Stimulated activated naive CD8-positive, alpha-beta T cell treated with anti-CD3 and anti-CD28 coated beads, Interleukin-15, Interleukin-2, amounts not matched to agents 100 ng/mL and 50 ng/mL, for 24 hours (primary cell): Measurements from ENCODE around the gene IL17REL.

Source experiments
- H3K27ac Mint-ChIP-seq: one replicate; pipeline ENCODE4 v1.8.0; 2021; ENCODE audit warnings: mild to moderate bottlenecking, mixed read lengths
- H3K27me3 Mint-ChIP-seq: one replicate; pipeline ENCODE4 v1.8.0; 2021; ENCODE audit warnings: mixed read lengths
- H3K36me3 Mint-ChIP-seq: one replicate; pipeline ENCODE4 v1.8.0; 2021; ENCODE audit warnings: low read depth, mixed read lengths
- H3K4me1 Mint-ChIP-seq: one replicate; pipeline ENCODE4 v1.8.0; 2021; ENCODE audit warnings: low read depth, mixed read lengths
- H3K4me3 Mint-ChIP-seq: one replicate; pipeline ENCODE4 v1.8.0; 2021; ENCODE audit warnings: mild to moderate bottlenecking, mixed read lengths
- H3K9me3 Mint-ChIP-seq: one replicate; pipeline ENCODE4 v1.8.0; 2021; ENCODE audit warnings: mixed read lengths

IL17REL gene

DNA sequence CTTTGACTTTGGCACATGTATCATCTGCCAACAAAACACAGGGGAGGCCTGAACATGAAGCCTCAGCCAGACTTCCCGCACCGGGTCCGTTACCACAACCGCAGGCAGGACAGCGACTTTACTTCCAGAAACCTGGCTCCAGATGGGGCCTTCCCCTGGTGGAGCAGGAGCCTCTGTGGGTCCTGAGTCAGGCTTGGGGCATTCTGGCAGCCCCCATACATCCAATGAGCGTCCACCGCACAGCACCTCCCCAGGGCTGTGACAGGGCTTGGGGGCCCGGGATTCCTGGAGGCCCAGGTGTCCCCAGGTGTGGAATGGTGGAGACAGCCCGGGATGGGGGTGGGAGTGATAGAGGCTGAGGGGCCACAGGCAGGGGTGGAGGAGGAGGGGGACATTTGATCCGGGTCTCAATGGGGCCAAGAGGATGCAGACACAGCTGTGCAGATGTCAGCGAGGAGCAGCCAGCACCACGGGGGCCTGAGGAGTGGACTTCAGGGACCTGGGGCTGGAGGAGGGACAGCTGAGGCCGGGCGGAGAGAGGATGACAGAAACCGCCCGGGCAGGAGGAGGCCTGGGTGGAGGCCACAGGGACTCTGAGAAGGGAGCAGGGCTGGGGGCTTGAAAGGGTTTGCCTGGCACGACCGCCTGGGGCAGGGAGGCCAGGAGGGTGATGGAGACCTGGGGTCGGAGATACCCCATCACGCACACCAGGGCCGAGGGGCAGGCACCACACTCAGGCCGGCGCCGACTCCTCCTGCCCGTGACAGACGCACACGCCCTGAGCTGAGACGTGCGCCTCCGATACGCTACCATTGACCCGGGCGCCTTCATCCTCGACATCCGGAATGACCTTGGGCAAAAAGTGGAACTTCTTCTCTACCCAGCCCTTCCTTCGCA lies 37.0 kb upstream of the IL17REL start:
- no peak overlapping the region for H3K27ac Mint-ChIP-seq
- no peak overlapping the region for H3K4me3 Mint-ChIP-seq
- H3K4me1 Mint-ChIP-seq: peaks cover 4% of the 10 kb centered on the region
- peaks cover 9% of the 10 kb centered on the region for H3K27me3 Mint-ChIP-seq
- no peaks in the 10 kb centered on the region for H3K9me3 Mint-ChIP-seq
- no peaks in the 10 kb centered on the region for H3K36me3 Mint-ChIP-seq

GRCh38 chr22:50048836-50049235 lies 36.3 kb upstream of the IL17REL start:
- Mint-ChIP-seq H3K4me3 (no peak overlapping the region), H3K4me1 (peaks cover 8% of the 10 kb centered on the region), H3K27ac (no peak overlapping the region), H3K27me3 (peaks cover 13% of the 10 kb centered on the region), H3K9me3 (no peaks in the 10 kb centered on the region), H3K36me3 (no peaks in the 10 kb centered on the region)

DNA sequence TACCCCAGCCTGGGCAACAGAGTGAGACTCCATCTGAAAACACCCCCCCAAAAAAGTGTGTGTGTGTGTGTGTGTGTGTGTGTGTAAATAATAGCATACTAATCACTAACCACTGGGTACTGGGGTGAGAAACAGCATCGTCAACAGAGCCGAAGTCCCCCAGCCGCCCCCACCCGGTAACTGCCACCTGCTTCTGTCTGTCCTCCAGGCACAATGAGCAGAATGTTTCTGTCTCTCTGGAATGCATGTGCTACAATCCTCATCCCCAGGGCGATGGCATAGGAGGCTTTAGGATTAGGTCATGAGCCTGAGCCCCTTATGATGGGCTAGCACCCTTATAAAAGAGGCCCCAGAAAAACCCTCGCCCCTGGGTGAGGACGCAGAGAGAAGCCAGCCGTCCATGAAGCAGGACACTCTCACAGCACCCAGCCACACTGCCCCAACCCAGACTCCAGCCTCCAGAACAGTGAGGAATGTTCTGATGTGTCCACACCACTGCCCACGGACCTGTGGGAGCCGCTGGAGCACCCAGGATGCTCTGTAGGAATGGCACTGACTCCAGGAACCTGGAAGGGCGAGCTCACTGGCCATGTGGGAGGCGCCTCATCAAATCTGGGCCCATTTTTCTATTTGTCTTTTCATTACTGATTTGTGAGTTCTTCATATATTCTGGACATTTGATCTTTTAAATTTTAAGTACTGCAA lies 35.6 kb upstream of the IL17REL start:
- H3K4me1 Mint-ChIP-seq: peaks cover 8% of the 10 kb centered on the region
- no peak overlapping the region for H3K27ac Mint-ChIP-seq
- H3K36me3 Mint-ChIP-seq: no peaks in the 10 kb centered on the region
- H3K4me3 Mint-ChIP-seq: no peak overlapping the region
- H3K9me3 Mint-ChIP-seq: no peaks in the 10 kb centered on the region
- H3K27me3 Mint-ChIP-seq: peaks cover 17% of the 10 kb centered on the region

DNA sequence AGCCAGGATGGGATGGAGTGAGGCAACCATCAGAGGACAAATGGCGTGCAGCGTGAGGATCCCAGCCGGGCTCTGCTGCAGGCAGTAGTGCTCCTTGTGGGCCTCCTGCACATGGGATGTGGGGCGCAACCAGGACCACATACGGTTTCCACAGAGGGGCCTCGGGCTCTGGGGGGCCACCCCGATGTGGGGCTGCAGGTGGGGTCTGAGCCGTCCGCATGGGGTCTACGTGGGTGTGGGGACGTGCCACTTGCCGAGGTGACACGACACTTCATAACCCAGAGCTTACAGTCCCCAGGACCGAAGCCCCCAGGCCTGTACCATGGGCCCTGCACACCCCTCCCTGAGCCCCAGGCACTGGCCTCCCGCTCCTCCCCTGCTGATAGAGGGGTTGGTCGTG lies 34.8 kb upstream of the IL17REL start:
- H3K4me1 Mint-ChIP-seq: peaks cover 8% of the 10 kb centered on the region
- H3K36me3 Mint-ChIP-seq: no peaks in the 10 kb centered on the region
- H3K27me3 Mint-ChIP-seq: peaks cover 22% of the 10 kb centered on the region
- H3K4me3 Mint-ChIP-seq: no peak overlapping the region
- no peak overlapping the region for H3K27ac Mint-ChIP-seq
- H3K9me3 Mint-ChIP-seq: no peaks in the 10 kb centered on the region

GRCh38 chr22:50046481-50047245 lies 34.1 kb upstream of the IL17REL start:
- Mint-ChIP-seq H3K4me3 (no peak overlapping the region), H3K4me1 (peaks cover 8% of the 10 kb centered on the region), H3K27ac (no peak overlapping the region), H3K9me3 (no peaks in the 10 kb centered on the region), H3K27me3 (peaks cover 22% of the 10 kb centered on the region), H3K36me3 (no peaks in the 10 kb centered on the region)

- no peaks in the 10 kb centered on the region for H3K9me3 Mint-ChIP-seq
- no peak overlapping the region for H3K27ac Mint-ChIP-seq
- H3K36me3 Mint-ChIP-seq: no peaks in the 10 kb centered on the region
- H3K4me3 Mint-ChIP-seq: no peak overlapping the region
- H3K4me1 Mint-ChIP-seq: peaks cover 8% of the 10 kb centered on the region
- H3K27me3 Mint-ChIP-seq: peaks cover 20% of the 10 kb centered on the region
These were observed 33.5 kb upstream of the IL17REL start for GRCh38 chr22:50046019-50046415.

GRCh38 chr22:50045211-50046018 lies 32.9 kb upstream of the IL17REL start:
- H3K4me3 Mint-ChIP-seq: no peak overlapping the region

DNA sequence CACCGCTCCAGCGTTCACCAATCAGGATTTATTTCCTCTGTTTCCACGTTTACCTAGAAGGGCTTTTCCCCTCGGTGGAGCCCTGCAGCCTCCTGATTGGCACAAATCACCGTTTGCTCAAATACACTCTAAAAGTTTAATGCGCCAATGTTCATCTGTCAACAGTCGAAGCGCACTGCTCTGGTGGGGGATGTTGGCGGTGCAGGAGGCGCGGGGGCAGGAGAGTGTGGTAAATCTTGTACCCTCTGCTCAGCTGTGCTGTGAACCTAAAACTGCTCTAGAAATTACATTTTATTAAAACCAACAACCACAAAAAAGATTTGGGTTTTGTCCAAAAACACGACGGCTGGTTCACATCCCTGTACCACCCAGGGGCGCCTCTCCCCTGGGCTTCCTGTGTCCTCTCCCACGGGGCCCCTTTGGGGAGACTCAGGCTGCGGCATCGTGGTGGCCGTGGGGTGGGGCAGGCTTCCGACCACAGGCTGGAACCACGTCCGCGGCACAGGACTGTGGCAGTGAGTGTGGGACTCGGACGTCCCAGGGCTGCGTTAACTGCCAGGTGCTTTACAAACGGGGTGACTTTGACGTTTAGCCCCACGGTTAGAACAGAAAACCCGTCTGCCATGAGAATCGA lies 32.0 kb upstream of the IL17REL start:
- Mint-ChIP-seq H3K27me3 (peaks cover 17% of the 10 kb centered on the region), H3K9me3 (peaks cover under 1% of the 10 kb centered on the region), H3K4me1 (peaks cover 8% of the 10 kb centered on the region), H3K27ac (no peak overlapping the region), H3K36me3 (no peaks in the 10 kb centered on the region), H3K4me3 (no peak overlapping the region)

More at GRCh38 chr22:50045211-50046018, 32.9 kb upstream of the IL17REL start:
- Mint-ChIP-seq H3K36me3 (no peaks in the 10 kb centered on the region), H3K27ac (no peak overlapping the region), H3K27me3 (peaks cover 17% of the 10 kb centered on the region), H3K4me1 (peaks cover 8% of the 10 kb centered on the region), H3K9me3 (no peaks in the 10 kb centered on the region)

- Mint-ChIP-seq H3K4me3 (no peak overlapping the region), H3K9me3 (peaks cover 9% of the 10 kb centered on the region), H3K4me1 (peaks cover 8% of the 10 kb centered on the region), H3K27ac (no peak overlapping the region), H3K27me3 (peaks cover 17% of the 10 kb centered on the region), H3K36me3 (no peaks in the 10 kb centered on the region)
These were observed 28.9 kb upstream of the IL17REL start for GRCh38 chr22:50041361-50042065.

GRCh38 chr22:50040717-50041116 lies 28.2 kb upstream of the IL17REL start:
- peaks cover 9% of the 10 kb centered on the region for H3K9me3 Mint-ChIP-seq
- peaks cover 17% of the 10 kb centered on the region for H3K27me3 Mint-ChIP-seq
- H3K36me3 Mint-ChIP-seq: no peaks in the 10 kb centered on the region
- H3K4me1 Mint-ChIP-seq: peaks cover 8% of the 10 kb centered on the region
- H3K4me3 Mint-ChIP-seq: no peak overlapping the region
- H3K27ac Mint-ChIP-seq: no peak overlapping the region

DNA sequence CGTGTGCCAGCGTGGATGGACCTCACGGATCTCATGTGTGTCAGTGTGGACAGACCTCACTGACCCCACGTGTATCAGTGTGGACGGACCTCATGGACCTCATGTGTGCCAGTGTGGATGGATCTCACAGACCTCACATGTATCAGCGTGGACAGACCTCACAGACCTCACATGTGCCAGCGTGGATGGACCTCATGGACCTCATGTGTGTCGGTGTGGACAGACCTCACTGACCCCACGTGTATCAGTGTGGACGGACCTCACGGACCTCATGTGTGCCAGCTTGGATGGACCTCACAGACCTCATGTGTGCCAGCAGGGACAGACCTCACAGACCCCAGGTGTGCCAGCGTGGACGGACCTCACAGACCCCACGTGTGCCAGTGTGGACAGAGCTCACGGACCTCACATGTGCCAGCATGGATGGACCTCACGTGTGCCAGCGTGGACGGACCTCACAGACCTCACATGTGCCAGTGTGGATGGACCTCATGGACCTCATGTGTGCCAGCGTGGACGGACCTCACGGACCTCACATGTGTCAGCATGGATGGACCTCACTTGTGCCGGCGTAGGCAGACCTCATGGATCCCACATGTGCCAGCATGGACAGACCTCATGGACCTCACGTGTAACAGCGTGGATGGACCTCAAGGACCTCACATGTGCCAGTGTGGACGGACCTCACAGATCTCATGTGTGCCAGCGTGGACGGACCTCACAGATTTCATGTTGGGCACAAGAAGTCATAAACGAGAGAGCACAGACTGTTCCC lies 27.3 kb upstream of the IL17REL start:
- Mint-ChIP-seq H3K4me1 (peaks cover 9% of the 10 kb centered on the region), H3K27me3 (peaks cover 16% of the 10 kb centered on the region), H3K27ac (no peak overlapping the region), H3K9me3 (peaks cover 9% of the 10 kb centered on the region), H3K4me3 (no peak overlapping the region), H3K36me3 (no peaks in the 10 kb centered on the region)

DNA sequence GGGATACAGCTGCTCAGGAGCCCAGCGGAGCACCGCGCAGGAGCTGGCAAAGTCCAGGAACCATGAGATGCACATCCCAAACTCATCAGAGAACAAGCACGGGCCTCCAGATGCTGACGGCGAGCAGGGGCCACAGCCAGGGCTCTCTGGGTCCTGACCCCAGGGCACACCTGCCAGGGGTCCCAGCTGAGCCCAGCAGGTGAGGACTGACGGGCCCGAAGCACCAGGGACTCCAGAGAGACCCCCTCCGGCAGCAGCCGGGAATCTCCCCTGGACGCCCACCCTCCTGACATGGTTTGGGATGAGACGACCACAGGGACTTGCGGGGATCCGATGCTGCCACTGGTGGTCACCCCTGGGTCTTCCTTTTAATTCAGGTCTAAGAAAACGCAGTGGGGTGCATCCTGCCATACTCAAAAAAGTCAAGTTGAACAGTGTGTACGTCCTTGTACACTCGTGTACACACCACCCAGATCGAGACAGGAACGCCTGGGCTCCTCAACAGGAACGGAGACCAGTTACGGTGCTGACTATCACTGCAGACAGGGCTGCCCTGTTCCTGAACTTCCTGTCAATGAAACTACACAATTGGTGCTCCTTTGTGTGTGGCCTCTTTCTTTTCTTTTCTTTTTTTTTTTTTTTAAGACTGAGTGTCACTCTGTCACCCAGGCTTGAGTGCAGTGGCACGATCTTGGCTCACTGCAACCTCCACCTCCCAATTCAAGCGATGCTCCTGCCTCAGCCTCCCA lies 23.6 kb upstream of the IL17REL start:
- no peaks in the 10 kb centered on the region for H3K27me3 Mint-ChIP-seq
- no peak overlapping the region for H3K27ac Mint-ChIP-seq
- peaks cover 9% of the 10 kb centered on the region for H3K9me3 Mint-ChIP-seq
- H3K36me3 Mint-ChIP-seq: no peaks in the 10 kb centered on the region
- no peak overlapping the region for H3K4me3 Mint-ChIP-seq
- H3K4me1 Mint-ChIP-seq: peaks cover 10% of the 10 kb centered on the region
